OCI-LY1 (cell line): ENCODE data around the gene CAV1.

Experiments used
- EZH2 ChIP-seq: fragments of 200-600 bp; sonication (generic), shearing (Covaris generic); IDR thresholded peaks from 2 replicates; pipeline ENCODE4 v1.8.0; 2017; ENCODE audit warnings: borderline replicate concordance, mixed run types, mild to moderate bottlenecking, antibody characterized with exemption, low read length, moderate library complexity, mixed read lengths
- TF ChIP-seq, protein P1 (sequence below): fragments of 200-600 bp; sonication (generic), shearing (Covaris generic); IDR thresholded peaks from 2 replicates; pipeline ENCODE4 v1.5.1; 2017; ENCODE audit warnings: mild to moderate bottlenecking, antibody characterized with exemption, low read length, moderate library complexity, mixed read lengths

DNA sequence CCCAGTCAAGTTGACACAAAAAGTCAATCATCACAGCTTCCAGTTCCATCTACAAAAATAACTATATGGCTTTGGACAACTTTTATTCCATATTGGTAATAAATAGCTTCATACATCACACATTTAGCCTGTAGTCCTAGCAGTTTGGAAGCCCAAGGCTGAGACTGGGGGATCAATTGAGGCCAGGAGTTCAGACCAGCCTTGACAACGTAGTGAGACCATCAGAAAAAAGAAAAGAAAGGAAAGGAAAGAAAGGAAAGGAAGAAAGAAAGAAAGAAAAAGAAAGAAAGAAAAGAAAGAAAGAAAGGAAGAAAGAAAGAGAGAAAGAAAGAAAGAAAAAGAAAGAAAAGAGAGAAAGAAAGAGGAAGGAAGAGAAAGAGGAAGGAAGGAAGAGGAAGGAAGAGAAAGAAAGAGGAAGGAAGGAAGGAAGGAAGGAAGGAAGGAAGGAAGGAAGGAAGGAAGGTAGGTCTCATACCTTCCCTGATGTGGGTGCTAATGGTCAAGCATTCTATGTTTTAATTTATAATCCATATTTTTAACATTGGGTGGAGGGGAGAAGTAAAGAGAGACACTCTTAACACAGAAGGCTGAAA lies 37.8 kb downstream of the CAV1 start:
- TF ChIP-seq, protein P1, sequence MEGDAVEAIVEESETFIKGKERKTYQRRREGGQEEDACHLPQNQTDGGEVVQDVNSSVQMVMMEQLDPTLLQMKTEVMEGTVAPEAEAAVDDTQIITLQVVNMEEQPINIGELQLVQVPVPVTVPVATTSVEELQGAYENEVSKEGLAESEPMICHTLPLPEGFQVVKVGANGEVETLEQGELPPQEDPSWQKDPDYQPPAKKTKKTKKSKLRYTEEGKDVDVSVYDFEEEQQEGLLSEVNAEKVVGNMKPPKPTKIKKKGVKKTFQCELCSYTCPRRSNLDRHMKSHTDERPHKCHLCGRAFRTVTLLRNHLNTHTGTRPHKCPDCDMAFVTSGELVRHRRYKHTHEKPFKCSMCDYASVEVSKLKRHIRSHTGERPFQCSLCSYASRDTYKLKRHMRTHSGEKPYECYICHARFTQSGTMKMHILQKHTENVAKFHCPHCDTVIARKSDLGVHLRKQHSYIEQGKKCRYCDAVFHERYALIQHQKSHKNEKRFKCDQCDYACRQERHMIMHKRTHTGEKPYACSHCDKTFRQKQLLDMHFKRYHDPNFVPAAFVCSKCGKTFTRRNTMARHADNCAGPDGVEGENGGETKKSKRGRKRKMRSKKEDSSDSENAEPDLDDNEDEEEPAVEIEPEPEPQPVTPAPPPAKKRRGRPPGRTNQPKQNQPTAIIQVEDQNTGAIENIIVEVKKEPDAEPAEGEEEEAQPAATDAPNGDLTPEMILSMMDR, result no peak
- no peak for TF ChIP-seq EZH2
